Erythroblast (primary cell): ENCODE data around the gene CUEDC2.

Experiments used
- GATA1 ChIP-seq: IDR thresholded peaks from 2 replicates; pipeline ENCODE4 v1.6.1; 2011; ENCODE audit warnings: low read depth, mild to moderate bottlenecking, control low read depth, low read length, moderate library complexity
- POLR2A ChIP-seq: IDR thresholded peaks from 2 replicates; pipeline ENCODE4 v1.6.1; 2011; ENCODE audit warnings: mild to moderate bottlenecking, low read length

- TF ChIP-seq POLR2A (no peak), GATA1 (no peak)
Measured at GRCh38 chr10:102382871-102383270, 49.5 kb downstream of the CUEDC2 start.
